ENCODE data around the gene BHLHE40.

GRCh38 chr3:5022187-5022965 lies 43.1 kb downstream of the BHLHE40 start:
- TF ChIP-seq POLR2A (IDR thresholded peaks at IDR 0.05) = no peak
- TF ChIP-seq, protein P1, sequence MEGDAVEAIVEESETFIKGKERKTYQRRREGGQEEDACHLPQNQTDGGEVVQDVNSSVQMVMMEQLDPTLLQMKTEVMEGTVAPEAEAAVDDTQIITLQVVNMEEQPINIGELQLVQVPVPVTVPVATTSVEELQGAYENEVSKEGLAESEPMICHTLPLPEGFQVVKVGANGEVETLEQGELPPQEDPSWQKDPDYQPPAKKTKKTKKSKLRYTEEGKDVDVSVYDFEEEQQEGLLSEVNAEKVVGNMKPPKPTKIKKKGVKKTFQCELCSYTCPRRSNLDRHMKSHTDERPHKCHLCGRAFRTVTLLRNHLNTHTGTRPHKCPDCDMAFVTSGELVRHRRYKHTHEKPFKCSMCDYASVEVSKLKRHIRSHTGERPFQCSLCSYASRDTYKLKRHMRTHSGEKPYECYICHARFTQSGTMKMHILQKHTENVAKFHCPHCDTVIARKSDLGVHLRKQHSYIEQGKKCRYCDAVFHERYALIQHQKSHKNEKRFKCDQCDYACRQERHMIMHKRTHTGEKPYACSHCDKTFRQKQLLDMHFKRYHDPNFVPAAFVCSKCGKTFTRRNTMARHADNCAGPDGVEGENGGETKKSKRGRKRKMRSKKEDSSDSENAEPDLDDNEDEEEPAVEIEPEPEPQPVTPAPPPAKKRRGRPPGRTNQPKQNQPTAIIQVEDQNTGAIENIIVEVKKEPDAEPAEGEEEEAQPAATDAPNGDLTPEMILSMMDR (IDR thresholded peaks at IDR 0.05) = no peak
